ENCODE data around the gene ANXA9. TPM values are rescaled to one million over a fixed set of nuclear protein-coding genes. Genes with fewer than 3 reads are reported as not detected.

The ANXA9 gene
- polyA plus RNA-seq (2014; cell fraction: cytosol; rRNA removed) = 0.07 and 0.45 TPM in 2 replicates
- polyA plus RNA-seq (2014; cell fraction: nucleus; rRNA removed) = 0.07 TPM in 1 of 2 replicates, not detected in the other

DNA sequence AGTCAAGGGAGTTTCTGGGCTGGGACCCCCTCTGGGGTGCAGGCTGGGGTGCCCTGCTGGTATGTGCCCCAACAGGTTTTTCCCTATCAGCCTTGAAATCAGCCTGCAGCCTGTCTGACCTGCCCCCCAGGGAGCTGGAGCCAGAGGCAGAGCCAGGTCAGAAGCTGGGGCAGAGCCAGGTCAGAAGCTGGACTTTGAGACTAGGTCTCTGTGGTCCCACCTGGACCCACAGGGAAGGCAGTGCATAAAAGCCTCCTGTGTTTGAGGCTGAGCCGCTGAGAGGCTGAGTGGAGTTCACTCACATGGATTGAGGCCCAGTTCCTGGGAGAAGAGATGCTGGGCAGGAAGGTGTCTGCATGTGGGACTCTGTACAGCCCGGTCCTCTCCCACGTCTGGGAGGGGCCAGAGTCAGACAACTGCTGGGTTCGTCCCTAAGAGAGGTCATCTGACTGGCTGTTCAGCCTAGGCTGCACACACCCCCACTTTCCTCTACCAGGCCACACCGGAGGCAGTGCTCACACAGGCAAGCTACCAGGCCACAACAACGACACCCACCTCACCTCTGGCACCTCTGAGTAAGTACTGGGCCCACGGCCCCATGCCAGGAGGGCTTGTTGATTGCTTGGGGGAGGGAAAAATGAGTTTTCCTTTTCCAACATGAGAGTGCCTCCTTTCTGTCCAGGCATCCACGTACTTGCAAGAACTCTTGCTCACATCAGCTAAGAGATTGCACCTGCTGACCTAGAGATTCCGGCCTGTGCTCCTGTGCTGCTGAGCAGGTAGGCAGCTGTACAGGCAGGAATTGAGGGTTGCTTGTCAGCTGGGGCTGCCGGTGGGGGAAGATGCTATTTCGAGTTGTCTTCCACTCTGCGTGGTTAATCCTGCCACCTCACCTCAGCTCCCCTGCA is at the start of gene ANXA9:
Gene ANXA9 (plus strand): TSS at position 488 of the 908 bp plus-strand sequence. CDS start 814 bp downstream, outside the sequence.
- peak; percentile 61 for DNase-seq (ENCODE audit: low spot score)

- DNase-seq (ENCODE audit: low spot score) = no peak
These were observed 37.2 kb upstream of the ANXA9 start for GRCh38 chr1:150944856-150945255.

- DNase-seq (ENCODE audit: low spot score) = no peak
These were observed 27.4 kb upstream of the ANXA9 start for GRCh38 chr1:150954708-150955107.

DNA sequence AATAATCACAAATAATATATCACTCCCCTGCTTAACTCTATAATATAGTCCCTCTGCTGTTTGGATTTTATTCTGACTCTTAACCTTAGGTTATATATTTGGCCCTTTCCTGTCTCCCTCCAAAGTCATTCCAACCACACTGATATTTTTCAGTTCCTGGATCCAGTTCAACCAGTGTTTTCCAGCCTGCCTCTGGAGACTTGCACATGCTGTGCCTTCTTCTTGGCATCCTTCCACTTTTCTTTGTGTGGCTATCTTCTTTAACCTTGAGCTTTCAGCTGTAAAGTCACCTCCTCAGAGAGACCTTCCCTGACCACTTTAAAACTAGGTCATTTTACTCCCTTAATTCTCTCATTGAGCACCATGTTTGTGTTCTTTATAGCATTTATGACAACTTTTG is 26.8 kb upstream of the ANXA9 start:
- DNase-seq (ENCODE audit: low spot score) = no peak

DNA sequence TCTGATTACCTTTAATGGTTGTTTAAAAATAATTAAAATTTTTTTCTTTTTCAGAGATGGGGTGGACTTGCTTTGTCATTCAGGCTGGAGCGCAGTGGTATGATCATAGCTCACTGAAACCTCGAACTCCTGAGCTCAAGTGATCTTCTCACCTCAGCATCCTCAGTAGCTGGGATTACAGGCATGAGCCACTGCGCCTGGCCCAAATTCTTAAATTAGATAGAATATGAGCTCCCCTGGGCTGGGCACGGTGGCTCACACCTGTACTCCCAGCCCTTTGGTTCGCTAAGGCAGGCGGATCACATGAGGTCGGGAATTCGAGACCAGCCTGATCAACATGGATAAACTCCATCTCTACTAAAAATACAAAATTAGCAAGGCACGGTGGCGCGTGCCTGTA is 24.4 kb upstream of the ANXA9 start:
- DNase-seq (ENCODE audit: low spot score) = no peak

DNA sequence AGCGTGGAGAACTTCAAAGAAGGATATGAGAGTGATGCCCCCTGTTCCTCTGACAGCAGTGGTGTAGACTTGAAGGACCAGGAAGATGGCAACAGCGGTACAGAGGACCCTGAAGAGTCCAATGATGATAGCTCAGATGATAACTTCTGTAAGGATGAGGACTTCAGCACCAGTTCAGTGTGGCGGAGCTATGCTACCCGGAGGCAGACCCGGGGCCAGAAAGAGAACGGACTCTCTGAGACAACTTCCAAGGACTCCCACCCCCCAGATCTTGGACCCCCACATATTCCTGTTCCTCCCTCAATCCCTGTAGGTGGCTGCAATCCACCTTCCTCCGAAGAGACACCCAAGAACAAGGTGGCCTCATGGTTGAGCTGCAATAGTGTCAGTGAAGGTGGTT is 21.4 kb upstream of the ANXA9 start:
- no peak for DNase-seq (ENCODE audit: low spot score)

DNA sequence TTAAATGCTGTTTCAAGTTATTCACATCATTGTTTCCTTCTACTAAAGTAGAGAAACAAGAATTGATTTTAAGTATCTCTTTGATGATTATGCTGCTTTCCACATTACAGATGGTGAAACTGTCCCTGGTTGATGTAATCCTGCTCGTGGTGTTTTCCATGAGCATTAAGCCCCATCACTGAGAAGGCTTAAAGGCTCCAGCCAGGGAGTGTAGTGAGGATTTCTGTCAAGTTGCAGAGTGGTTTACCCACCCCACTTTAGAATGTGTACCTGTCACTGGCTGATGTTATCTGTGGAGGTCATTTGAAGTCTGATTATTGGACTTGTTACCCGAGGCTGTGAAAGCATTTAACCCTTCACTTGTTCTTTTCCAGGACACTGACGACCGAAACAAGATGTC is 20.3 kb upstream of the ANXA9 start:
- no peak for DNase-seq (ENCODE audit: low spot score)

GRCh38 chr1:150963321-150964163 is 18.6 kb upstream of the ANXA9 start:
- DNase-seq (ENCODE audit: low spot score) = no peak

DNA sequence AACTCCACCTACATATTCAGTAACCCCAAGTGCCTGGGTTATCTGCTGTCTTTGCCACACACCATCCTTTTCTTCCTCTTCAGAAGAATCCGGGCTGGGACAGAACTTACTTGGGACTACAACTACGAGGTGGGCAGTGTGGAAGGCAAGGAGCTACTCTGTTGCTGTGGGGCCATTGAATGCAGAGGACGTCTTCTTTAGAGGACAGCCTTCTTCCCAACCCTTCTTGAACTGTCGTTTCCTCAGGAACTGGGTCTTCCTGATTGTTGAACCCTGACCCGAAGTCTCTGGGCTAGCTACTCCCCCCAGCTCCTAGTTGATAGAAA is 18.0 kb upstream of the ANXA9 start:
- DNase-seq (ENCODE audit: low spot score) = no peak

DNA sequence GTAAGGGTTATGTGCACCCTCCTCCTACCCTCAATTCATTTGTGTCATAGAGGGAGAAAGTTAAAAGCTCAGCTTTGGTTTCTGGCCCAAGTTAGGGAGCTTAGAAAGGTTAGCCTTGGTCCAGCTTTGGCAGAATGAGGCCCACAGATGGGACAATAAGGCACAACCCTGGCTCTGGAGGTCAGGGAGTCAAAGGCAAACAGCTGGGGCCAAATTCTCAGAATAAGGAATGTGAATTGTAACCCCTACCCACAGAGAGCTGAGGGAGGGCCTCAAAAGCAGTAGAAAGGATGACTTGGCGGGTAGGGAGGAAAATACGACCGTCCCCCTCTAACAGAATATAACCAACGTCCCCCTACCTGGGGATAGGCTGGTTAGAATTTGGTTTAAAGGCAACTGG is 16.5 kb upstream of the ANXA9 start:
- no peak for DNase-seq (ENCODE audit: low spot score)

- no peak for DNase-seq (ENCODE audit: low spot score)
These were observed 16.1 kb upstream of the ANXA9 start for GRCh38 chr1:150966011-150966410.

- no peak for DNase-seq (ENCODE audit: low spot score)
These were observed 14.2 kb upstream of the ANXA9 start for GRCh38 chr1:150967936-150968335.

- no peak for DNase-seq (ENCODE audit: low spot score)
These were observed 13.6 kb upstream of the ANXA9 start for GRCh38 chr1:150968491-150968890.

DNA sequence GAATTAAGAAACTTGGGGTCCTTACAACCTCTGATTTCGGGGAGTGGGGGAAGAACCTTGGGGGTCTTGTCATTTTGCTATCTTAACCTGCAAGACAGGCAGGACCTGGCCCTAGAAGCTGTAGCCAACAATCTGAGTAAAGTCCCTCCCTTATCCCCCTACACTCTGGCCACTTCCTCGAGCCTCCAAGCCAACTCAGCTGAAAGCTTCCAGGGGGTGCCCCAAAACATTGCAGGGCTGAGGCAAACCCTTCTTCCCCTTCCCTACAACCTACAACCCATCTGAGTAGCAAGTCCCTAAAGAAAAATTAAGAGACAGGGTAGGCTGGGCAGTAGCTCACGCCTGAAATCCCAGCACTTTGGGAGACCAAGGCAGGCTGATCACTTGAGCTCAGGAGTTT is 12.5 kb upstream of the ANXA9 start:
- DNase-seq (ENCODE audit: low spot score) = no peak

DNA sequence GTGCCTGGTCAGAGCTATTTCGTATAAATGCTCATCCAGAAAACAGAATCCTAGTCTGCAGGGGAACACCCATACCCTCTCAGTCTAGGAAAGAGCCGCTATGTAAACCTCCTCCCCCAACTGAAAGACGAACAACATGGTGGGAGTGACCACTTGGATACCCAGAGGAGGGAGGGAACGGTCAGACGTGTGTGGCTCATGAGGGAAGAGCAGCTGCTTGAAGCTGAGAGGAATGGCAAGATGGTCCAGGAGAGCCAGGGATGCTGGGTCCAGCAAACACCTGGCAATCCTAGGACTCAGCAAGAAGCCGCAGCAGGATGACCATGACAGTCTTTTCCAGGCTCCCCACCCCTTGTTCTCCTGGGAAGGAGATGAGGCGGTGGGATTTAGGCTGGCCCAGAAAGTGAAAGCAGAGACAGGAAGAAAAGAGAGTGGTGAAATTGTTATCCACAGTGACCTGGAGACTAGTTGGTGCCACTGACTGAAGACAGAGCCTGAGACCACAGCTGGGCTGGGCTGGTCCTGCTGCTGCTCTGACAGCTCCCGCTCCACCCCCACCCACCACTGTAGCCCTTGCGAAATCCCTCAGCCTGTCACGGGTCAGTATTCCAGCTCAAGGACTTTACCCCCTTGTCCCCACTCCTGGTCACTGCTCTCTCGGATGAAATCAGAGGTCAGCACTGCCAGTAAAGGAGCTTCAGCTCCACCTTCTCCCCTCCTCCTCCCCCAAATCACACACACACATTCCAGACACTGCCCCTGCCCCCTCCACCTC is 11.1 kb upstream of the ANXA9 start:
- no peak for DNase-seq (ENCODE audit: low spot score)

DNA sequence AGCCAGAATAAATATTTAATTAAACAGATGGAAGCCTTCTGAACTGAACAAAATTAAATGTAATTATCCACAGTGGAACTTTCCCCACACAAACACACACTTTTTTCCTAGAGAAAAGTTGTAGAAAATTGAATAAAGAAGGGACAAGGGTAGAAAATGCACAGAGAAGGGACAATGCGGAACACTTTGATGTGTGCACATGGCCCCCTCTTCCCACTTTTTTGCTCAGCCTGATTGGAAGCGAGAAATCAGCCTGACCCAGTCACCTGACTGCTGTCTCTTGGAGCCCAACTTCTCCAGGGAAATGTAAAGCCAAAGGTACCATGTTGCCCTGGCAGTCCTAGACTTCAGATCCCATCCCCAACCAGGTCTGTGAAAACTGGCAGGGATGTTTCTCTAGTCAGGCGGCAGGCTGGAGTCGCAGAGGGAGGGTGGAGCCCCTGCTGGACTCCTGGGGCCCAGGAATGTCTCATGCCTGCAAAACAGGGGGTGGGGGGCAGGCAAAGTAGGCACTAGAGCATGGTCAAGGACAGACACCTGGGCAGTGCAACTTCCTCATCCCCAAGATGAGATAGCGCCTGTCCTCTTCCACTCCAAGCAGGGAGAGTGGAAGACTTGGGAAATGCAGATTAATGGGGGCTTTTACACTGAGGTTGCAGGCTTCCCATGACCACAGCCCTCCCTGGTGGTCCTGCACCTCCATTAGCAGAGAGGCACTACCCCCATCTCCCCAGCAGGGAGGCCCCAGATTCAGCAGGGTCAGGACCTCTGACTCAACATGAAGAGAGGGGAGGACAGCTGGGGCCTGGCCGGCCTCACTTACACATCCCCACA is 10.3 kb upstream of the ANXA9 start:
- DNase-seq (ENCODE audit: low spot score) = no peak

DNA sequence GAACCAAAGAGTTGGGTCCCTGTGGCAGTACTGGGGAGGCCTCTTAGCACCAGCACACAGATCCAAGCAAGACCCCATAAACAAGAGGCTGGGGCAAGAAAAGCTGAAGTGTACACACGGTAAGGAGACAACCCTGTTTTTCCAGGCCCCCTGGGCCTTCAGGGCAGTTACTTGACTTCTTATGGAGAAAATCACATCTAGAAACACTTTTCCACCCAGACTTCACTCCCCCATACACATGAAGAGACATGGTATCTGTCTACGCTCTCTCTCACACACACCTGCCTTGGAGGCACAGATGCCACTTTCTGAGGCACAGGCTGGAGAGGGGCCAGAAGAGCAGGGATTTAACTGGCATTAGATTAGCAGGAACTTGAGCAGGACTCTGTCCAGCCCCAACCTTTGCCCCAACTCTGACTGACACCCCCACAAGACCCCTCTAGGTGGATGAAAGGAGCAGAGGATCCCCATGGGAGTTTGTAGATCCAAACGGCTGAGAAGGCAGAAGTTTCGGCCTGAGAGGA is 9.6 kb upstream of the ANXA9 start:
- no peak for DNase-seq (ENCODE audit: low spot score)

- no peak for DNase-seq (ENCODE audit: low spot score)
These were observed 8.7 kb upstream of the ANXA9 start for GRCh38 chr1:150973258-150973835.

DNA sequence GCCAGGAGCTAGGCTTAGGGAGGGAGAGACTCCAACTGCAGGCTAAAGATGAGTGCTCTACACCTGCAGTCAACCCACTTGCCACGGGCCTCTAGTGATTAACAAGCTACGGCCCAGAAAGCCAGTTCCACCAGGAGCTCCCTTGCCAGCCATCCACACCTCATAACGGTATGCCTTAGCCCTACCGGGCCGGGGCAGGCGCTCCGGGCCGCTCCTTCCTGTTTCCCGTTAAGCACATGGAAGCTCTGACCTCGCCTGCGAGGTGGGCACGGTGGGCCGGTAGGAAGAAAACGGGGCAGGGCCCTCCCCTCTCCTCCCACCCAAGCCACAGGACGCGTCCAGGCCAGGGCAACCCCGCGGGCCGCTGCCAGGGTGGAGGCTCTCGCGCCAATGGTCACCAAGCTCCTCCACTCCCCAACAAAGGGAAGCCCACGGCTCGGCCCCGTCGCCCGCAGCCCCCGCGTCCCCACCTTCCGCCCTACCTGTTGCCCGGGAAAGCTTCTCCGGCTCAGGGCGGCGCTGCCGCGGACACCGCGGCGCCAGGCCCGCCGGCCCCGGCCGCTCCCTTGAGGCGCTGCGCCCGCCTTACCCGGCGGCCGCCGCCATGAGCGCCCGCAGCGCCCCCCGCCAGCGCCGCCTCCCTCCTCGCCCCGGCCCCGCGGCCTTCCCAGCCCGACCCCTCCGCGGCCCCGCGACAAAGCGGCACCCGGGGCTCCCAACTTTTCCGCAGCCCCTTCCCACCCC is 8.1 kb upstream of the ANXA9 start:
- no peak for DNase-seq (ENCODE audit: low spot score)
